GM19468 (cell line): Measurements from ENCODE around the gene CLCN1.
A peak's percentile ranks its signal among the peaks of the same experiment; 100 is the strongest.
"Not testable (repeated sequence)": the region's sequence is repeated elsewhere in the genome, so short reads cannot be mapped to it uniquely, and the experiment has no call there.

Experiments used
- ATAC-seq: cut with Tn5 transposase; IDR thresholded peaks from one replicate; pipeline ENCODE4 v1.9.1; 2021; ENCODE audit warnings: mild to moderate bottlenecking, moderate library complexity, moderate number of reproducible peaks; ENCODE audit not compliant: unreplicated experiment; ENCODE audit errors: extremely low read depth

The CLCN1 gene

DNA sequence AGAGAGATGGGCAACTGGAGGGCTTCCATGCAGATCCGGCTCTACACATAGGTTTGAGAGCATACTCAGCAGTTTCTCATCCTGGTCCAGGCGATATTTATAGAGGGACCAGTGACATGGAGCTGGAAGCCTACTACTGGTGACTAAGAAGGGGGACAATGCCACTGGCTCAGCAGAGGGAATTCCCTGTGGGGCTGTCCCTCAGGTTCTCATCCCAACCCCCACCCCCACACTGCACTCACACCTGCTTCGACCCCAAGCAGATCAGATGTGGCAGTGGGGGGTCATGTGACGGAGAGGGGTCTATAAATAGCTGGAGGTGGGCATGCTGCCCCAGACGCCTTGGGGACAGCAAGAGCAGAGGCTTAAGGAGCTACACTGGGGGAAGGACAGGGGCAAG lies at the start of gene CLCN1:
CLCN1 (plus strand) TSS at position 336 of the 400 bp plus-strand sequence. CDS start 102 bp downstream, outside the sequence.
- ATAC-seq = no peak

DNA sequence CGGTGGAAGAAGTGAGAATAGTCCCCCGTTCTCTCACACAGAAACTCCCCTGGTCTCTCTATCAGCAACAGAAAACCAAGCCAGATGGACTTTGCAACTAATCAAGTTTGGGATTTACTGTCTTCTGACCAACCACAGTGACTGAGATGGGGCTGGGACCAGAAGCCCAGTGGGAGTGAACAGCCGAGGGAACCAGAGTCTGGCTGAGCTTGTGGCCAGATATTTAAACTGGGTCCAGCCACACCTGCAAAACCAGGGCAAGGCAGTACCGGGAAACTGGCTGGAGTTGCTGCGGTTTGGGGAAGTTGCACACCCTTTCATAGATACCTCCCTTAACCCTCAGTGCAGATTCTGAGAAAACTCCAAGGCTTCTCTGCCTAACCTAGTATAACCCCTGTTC lies 46.7 kb upstream of the CLCN1 start:
- ATAC-seq = no peak

DNA sequence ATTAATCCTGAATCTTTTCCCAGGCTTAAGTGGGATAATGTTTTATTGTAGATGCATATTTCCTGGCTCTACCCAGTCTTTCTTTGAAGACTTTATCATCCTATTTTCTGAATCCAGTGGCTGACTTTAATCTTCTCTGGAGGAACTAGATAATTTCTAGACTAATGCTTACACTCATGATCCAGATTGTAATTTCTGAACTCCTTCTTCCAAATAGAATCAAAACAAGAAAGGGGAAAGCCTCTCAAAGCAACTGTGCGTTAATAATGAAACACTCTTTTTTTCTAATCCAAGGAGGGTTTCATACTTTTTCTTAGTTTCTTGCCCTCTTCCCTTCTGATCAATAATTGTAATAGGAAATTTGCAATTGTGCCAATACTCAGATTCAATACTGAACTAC lies 44.7 kb upstream of the CLCN1 start:
- no peak for ATAC-seq

- ATAC-seq = no peak
These were observed 43.0 kb upstream of the CLCN1 start for GRCh38 chr7:143272871-143273270.

- ATAC-seq = no peak
These were observed 36.5 kb upstream of the CLCN1 start for GRCh38 chr7:143279186-143280098.

- ATAC-seq = no peak
These were observed 35.8 kb upstream of the CLCN1 start for GRCh38 chr7:143280160-143280559.

GRCh38 chr7:143280566-143280965 lies 35.3 kb upstream of the CLCN1 start:
- no peak for ATAC-seq

DNA sequence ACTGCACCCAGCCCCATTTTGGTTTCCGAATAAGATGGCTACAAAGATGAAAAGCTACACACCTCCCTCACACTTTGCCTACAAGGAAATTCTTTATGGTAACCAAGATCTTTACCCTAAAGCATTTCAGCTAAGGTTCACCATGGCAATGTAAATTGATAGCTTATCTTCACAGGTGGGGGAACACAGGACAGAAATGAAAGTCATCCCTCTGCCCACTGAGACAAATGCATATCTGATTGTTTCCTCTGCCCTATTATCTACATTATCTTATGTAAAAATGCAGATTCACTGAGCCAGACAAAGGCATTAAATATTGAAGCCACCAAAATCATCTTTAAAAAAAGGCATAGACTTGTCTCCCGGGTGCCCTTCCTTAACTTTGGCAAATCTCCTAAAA lies 34.4 kb upstream of the CLCN1 start:
- no peak for ATAC-seq

- ATAC-seq = no peak
These were observed 33.8 kb upstream of the CLCN1 start for GRCh38 chr7:143282124-143282523.

- ATAC-seq = no peak
These were observed 32.5 kb upstream of the CLCN1 start for GRCh38 chr7:143283381-143283780.

- no peak for ATAC-seq
These were observed 31.1 kb upstream of the CLCN1 start, which contains the start of gene TMEM139 for GRCh38 chr7:143284591-143285469. Gene TMEM139 (plus strand): TSS chr7:143284958. CDS start chr7:143285958, 1,000 bp downstream.

GRCh38 chr7:143285470-143285778 lies 30.5 kb upstream of the CLCN1 start:
- ATAC-seq = no peak

DNA sequence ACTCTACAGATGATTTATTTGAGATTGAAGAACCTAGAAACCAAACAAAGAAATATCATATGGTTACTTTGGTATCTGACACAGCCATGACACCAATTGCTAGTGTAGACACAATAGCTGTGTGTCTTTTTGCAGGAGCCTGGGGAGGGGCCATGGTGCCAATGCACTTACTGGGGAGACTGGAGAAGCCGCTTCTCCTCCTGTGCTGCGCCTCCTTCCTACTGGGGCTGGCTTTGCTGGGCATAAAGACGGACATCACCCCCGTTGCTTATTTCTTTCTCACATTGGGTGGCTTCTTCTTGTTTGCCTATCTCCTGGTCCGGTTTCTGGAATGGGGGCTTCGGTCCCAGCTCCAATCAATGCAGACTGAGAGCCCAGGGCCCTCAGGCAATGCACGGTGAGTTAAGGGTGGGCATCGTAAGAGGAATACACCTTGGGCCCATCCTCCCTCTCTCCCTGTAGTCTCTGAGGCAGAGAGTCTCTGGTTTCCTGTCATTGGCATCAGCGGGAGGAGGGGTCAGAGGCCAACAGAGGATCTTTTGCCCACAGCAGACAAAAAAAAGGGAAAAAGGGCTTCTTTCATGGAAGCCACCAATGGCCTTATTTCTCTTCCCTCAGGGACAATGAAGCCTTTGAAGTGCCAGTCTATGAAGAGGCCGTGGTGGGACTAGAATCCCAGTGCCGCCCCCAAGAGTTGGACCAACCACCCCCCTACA lies 29.9 kb upstream of the CLCN1 start:
- no peak for ATAC-seq

- no peak for ATAC-seq
These were observed 29.4 kb upstream of the CLCN1 start for GRCh38 chr7:143286522-143286890.

- ATAC-seq = no peak
These were observed 28.5 kb upstream of the CLCN1 start for GRCh38 chr7:143287339-143287934.

GRCh38 chr7:143287935-143288826 lies 27.7 kb upstream of the CLCN1 start, which contains the start of gene CASP2:
Gene CASP2 (plus strand): TSS chr7:143288351. CDS start chr7:143288456, 105 bp downstream.
- ATAC-seq = peak; percentile 89

- ATAC-seq = no peak
These were observed 27.1 kb upstream of the CLCN1 start for GRCh38 chr7:143288836-143289235.

GRCh38 chr7:143289421-143289820 lies 26.5 kb upstream of the CLCN1 start:
- no peak for ATAC-seq

GRCh38 chr7:143289888-143290287 lies 26.0 kb upstream of the CLCN1 start:
- not testable (repeated sequence) for ATAC-seq
